Sigmoid colon (tissue), 7 donors: ENCODE data around the gene LINGO3. TPM values are rescaled to one million over a fixed set of nuclear protein-coding genes. Genes with fewer than 3 reads are reported as not detected.
A peak's percentile ranks its signal among the peaks of the same experiment; 100 is the strongest.

Experiments used
- DNase-seq: peaks from one replicate; pipeline ENCODE4 v3.0.0-alpha.2; 2019
- H3K27ac ChIP-seq, 4 donors: fragments of 200-600 bp; sonication (generic); one replicate each; pipeline ENCODE4 v1.5.1; 2016 to 2019; ENCODE audit warnings: mild to moderate bottlenecking in 1 of 4
- H3K27me3 ChIP-seq, 3 donors: fragments of 200-600 bp; sonication (generic); one replicate each; pipeline ENCODE4 v1.5.1; 2019; ENCODE audit warnings: mild to moderate bottlenecking in 1 of 3
- H3K36me3 ChIP-seq, 4 donors: fragments of 200-600 bp; sonication (generic); one replicate each; pipeline ENCODE4 v1.5.1; 2016 to 2019
- H3K4me1 ChIP-seq, 4 donors: fragments of 200-600 bp; sonication (generic); one replicate each; pipeline ENCODE4 v1.5.1; 2017 to 2019
- H3K4me3 ChIP-seq, 4 donors: fragments of 200-600 bp; sonication (generic); one replicate each; pipeline ENCODE4 v1.5.1; 2017 to 2019; ENCODE audit warnings: mild to moderate bottlenecking in 2 of 4, moderate library complexity in 1 of 4
- H3K9me3 ChIP-seq, 4 donors: fragments of 200-600 bp in 3 of 4; sonication (generic) in 3 of 4; one replicate each; pipeline versions ENCODE4 v1.5.1 to v1.6.1; 2013 to 2019
- CTCF ChIP-seq, 4 experiments: fragments of 450-650 bp in 3 of 4; fragments of 200-600 bp in 1 of 4; IDR thresholded peaks; one replicate each; pipeline ENCODE4 v1.5.1; 2016 to 2019; ENCODE audit warnings: antibody characterized with exemption in 4 of 4, mild to moderate bottlenecking in 3 of 4, moderate library complexity in 2 of 4
- EP300 ChIP-seq, 4 donors: sonication (generic); formaldehyde crosslinking; IDR thresholded peaks; one replicate each; pipeline ENCODE4 v1.6.1; 2017; ENCODE audit warnings: antibody characterized with exemption in 4 of 4
- POLR2A ChIP-seq, 2 donors: fragments of 450-650 bp; IDR thresholded peaks; one replicate each; pipeline ENCODE4 v1.6.1; 2016; ENCODE audit warnings: antibody characterized with exemption in 2 of 2, mild to moderate bottlenecking in 2 of 2, moderate library complexity in 2 of 2
- POLR2AphosphoS5 ChIP-seq, 4 donors: sonication (generic); formaldehyde crosslinking; IDR thresholded peaks; one replicate each; pipeline ENCODE4 v1.6.1; 2017; ENCODE audit warnings: antibody characterized with exemption in 4 of 4
- WGBS, 2 donors: extraction: QIAGEN DNeasy Blood & Tissue Kit; methylation state at CpG; one replicate each; pipeline ENCODE4 v1.1.7; 2013; 5-methylcytosine and 5-hydroxymethylcytosine counted together
- intact Hi-C: fragments of 100-400 bp; cut with DNase I; formaldehyde crosslinking; loops from one replicate; pipeline ENCODE4 v1.15.1; 2023
- polyA plus RNA-seq, 3 donors: library from polyadenylated mRNA; stranded (reverse); fragments of 200-250 nt; gene quantifications; one replicate each; pipeline ENCODE4 v1.2.3, GENCODE V29; 2013
- total RNA-seq, 4 donors: library from RNA; depleted of rRNA; stranded (reverse); fragments of >200 nt; gene quantifications; one replicate each; pipeline ENCODE4 v1.1.0, GENCODE V29; 2016
- donor health status: healthy with polysubstance abuse.
- donor health status: Bipolar disorder and iron deficiency.
- donor health status: healthy.

The LINGO3 gene
- total and polyA plus RNA-seq, 7 donors: 0.14 to 0.70 TPM; not detected in 5

DNA sequence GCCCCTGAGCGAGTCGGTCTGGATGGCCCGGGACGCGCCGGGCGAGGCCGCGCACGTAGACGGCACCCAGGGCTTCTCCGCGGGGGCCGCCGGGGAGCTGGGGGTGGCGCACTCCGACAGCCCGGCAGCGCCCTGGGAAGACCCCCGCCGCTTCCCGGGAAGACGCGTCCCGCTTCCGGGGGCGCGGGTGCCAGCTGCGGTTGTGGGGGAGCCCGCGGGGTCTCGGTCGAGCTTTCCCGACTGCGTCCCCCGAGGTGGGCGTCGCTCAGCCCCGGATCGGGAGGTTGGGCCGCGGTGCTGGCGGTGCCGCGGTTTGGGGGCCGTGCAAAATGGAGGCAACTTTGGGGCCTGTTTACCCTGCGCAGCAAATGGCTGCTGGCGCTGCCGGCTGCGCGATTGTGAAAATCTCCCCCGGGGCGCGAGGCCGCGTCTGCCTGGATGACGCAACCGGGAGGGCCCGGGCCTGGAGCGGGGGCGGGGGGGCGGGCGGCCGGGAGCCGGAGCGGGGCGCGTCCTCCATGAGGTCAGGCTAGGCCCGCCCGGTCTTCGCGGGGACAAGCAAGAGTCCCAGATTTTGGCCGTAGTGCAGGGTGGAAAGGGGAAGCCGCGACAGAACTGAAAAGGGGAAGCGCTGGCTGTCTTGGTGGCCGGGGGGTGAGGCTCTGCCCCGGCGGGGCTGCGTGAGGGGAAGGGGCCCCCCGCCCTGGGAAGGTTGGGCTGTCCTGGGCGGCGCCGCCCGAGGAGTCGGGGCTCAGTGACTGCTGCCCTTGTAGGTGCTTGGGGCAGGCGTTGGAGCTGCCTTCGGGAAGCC lies 37.3 kb downstream of the LINGO3 start:
- Histone ChIP-seq H3K4me1 (peaks cover 0 to 64% (median 60%) of the 10 kb centered on the region in 4 donors), H3K27me3 (no peaks in the 10 kb centered on the region), H3K36me3 (peaks cover 0 to 21% (median 13%) of the 10 kb centered on the region in 4 donors), H3K9me3 (no peaks in the 10 kb centered on the region), H3K4me3 (peak overlapping the region; percentile 68 to 97 (median 92)), H3K27ac (peak overlapping the region; percentile 98 to 99 (median 98))
- intact Hi-C loops: loop anchor here (2.0 to 5.0 kb wide), 2 partner anchors 24 to 57 kb away; partner anchors contain the start of genes LSM7 and SPPL2B
- TF ChIP-seq EP300 (IDR thresholded peaks at IDR 0.05) (peak in 1 of 4 donors; percentile 22), POLR2A (IDR thresholded peaks at IDR 0.05) (peak; percentile 52 to 79), CTCF (IDR thresholded peaks at IDR 0.05) (no peak), POLR2AphosphoS5 (IDR thresholded peaks at IDR 0.05) (peak; percentile 90 to 97 (median 95))
- 0 to 1% methylated on average over 88 of the region's 88 CpGs for WGBS, 2 donors
- DNase-seq: peak; percentile 95

- peak overlapping the region; percentile 68 to 97 (median 92) for H3K4me3 ChIP-seq
- H3K36me3 ChIP-seq: peaks cover 0 to 19% (median 13%) of the 10 kb centered on the region in 4 donors
- WGBS, 2 donors: 0% methylated on average over 30 of the region's 30 CpGs
- peak; percentile 85 for DNase-seq
- peak overlapping the region; percentile 98 to 99 (median 98) for H3K27ac ChIP-seq
- peaks cover 0 to 58% (median 55%) of the 10 kb centered on the region in 4 donors for H3K4me1 ChIP-seq
- H3K9me3 ChIP-seq: no peaks in the 10 kb centered on the region
- no peaks in the 10 kb centered on the region for H3K27me3 ChIP-seq
- no peak for TF ChIP-seq EP300 (IDR thresholded peaks at IDR 0.05)
- no peak for TF ChIP-seq POLR2AphosphoS5 (IDR thresholded peaks at IDR 0.05)
- TF ChIP-seq CTCF (IDR thresholded peaks at IDR 0.05): no peak
- no peak for TF ChIP-seq POLR2A (IDR thresholded peaks at IDR 0.05)
- intact Hi-C loops: loop anchor here (2.0 to 5.0 kb wide), 2 partner anchors 25 to 57 kb away; partner anchors contain the start of genes LSM7 and SPPL2B
These were observed 37.9 kb downstream of the LINGO3 start for GRCh38 chr19:2270157-2270422.

DNA sequence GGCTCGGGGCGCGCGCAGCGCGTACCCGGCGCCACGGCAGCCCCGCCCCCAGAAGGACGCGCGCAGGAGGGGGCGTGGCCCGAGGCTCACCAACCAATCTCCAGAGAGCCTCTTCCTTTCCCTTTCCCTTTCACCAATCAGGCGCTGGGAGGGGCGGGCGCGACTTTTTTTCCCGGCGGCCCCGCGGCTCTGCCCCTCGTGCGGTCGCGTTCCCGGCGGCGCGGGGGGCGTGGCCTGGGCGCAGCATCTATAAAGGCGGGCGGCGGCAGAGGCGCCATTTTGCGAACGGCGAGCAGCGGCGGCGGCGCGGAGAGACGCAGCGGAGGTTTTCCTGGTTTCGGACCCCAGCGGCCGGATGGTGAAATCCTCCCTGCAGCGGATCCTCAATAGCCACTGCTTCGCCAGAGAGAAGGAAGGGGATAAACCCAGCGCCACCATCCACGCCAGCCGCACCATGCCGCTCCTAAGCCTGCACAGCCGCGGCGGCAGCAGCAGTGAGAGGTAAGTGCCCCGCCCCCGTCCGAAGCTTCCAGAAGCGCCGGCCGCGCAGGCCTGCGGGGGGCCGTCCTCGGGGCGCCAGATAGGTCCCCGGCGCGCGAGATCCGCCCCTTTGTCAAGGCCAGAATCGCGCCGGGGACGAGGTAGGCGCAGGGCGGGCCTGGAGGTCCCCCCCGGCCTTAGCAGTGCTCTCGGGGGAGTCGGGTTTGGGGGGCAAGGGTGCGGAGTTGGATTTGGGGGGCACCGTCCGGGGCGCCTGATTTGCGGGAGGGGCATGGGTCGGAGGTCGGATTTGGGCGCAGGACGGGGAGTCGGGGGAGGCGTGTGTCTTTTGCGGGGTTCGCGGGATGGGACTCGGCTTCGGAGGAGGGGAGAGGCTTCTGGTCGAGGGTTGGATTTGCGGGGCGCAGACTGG lies 38.5 kb downstream of the LINGO3 start:
- H3K27ac ChIP-seq: peak overlapping the region; percentile 98 to 99 (median 98)
- intact Hi-C loops: loop anchor here (1.0 to 5.0 kb wide), 4 partner anchors 25 to 106 kb away; partner anchors contain the start of genes DOT1L, LSM7, PLEKHJ1 and SF3A2
- peaks cover 0 to 55% (median 51%) of the 10 kb centered on the region in 4 donors for H3K4me1 ChIP-seq
- TF ChIP-seq POLR2AphosphoS5 (IDR thresholded peaks at IDR 0.05) (peak; percentile 100), POLR2A (IDR thresholded peaks at IDR 0.05) (peak; percentile 100), EP300 (IDR thresholded peaks at IDR 0.05) (no peak), CTCF (IDR thresholded peaks at IDR 0.05) (peak in 2 of 4 experiments; percentile 5 to 39)
- 0 to 1% methylated on average over 103 of the region's 103 CpGs for WGBS, 2 donors
- peak overlapping the region; percentile 68 to 97 (median 92) for H3K4me3 ChIP-seq
- no peaks in the 10 kb centered on the region for H3K9me3 ChIP-seq
- DNase-seq: peak; percentile 99
- H3K27me3 ChIP-seq: no peaks in the 10 kb centered on the region
- peaks cover 0 to 19% (median 13%) of the 10 kb centered on the region in 4 donors for H3K36me3 ChIP-seq

DNA sequence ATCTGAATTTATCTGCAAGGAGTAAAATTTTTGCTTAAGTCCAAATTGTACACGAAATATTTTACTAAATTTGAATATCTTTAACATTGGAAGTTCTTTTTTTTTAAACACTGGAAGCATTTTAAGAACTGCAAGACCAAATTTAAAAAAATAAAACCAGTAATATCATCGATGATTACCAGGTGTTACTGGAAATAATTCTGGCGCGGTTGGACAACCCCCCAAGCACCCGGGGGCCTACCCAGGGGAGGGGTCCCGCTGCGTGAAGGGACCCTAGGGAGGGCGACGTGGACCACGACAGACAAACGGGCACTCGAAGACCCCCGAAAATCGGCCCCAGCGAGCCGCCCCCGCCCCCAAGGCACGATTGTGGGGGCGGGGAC lies 39.1 kb downstream of the LINGO3 start:
- 2% methylated on average over 19 of the region's 19 CpGs for WGBS, 2 donors
- H3K36me3 ChIP-seq: peaks cover 0 to 19% (median 13%) of the 10 kb centered on the region in 4 donors
- no peak for TF ChIP-seq POLR2A (IDR thresholded peaks at IDR 0.05)
- no peak for TF ChIP-seq EP300 (IDR thresholded peaks at IDR 0.05)
- no peak for TF ChIP-seq POLR2AphosphoS5 (IDR thresholded peaks at IDR 0.05)
- no peak for TF ChIP-seq CTCF (IDR thresholded peaks at IDR 0.05)
- intact Hi-C loops: loop anchor here (1.0 kb wide), 2 partner anchors 33 to 106 kb away; partner anchors contain the start of genes DOT1L, PLEKHJ1 and SF3A2
- peaks cover 0 to 48% (median 44%) of the 10 kb centered on the region in 4 donors for H3K4me1 ChIP-seq
- DNase-seq: no peak
- H3K27ac ChIP-seq: peak overlapping the region; percentile 98 to 99 (median 98)
- peak overlapping the region; percentile 44 to 94 (median 78) for H3K4me3 ChIP-seq
- no peaks in the 10 kb centered on the region for H3K9me3 ChIP-seq
- no peaks in the 10 kb centered on the region for H3K27me3 ChIP-seq
